Measurements from ENCODE around the gene DNAAF8. TPM values are rescaled to one million over a fixed set of nuclear protein-coding genes. Genes with fewer than 3 reads are reported as not detected.

The DNAAF8 gene
- total and polyA plus RNA-seq, 2 of the 4 experiments (the other 2 are of a cell fraction) = 0.54 to 1.7 TPM

GRCh38 chr16:4744555-4745273, 10.4 kb downstream of the DNAAF8 start:
- Histone ChIP-seq H3K79me1 (ENCODE audit: low read depth in 1 of 2, low read length in 2 of 2) (0 out of 4 replicates have a peak, but pooled peaks cover 0 to under 1% of the 10 kb centered on the region in 2 experiments), H3K4ac (ENCODE audit: low read depth, low read length) (no peak overlapping the region), H4K91ac (ENCODE audit: insufficient read depth, low read depth, low read length) (no peak overlapping the region), H3K27me3 (ENCODE audit: control insufficient read depth, insufficient read depth, low read length) (no peaks in the 10 kb centered on the region), H3K4me3 (ENCODE audit: insufficient read depth, low read depth, low read length) (no peak overlapping the region), H3K23ac (ENCODE audit: low read depth, low read length) (no peak overlapping the region), H4K5ac (ENCODE audit: low read depth, low read length) (no peak overlapping the region), H2AK9ac (replicated peaks; ENCODE audit: low read depth, low read length, poor library complexity) (no peak overlapping the region), H3K4me1 (ENCODE audit: control insufficient read depth, insufficient read depth, low read length) (no peaks in the 10 kb centered on the region), H2BK20ac (ENCODE audit: low read depth, low read length) (no peak overlapping the region), H2BK15ac (ENCODE audit: low read depth, low read length) (no peak overlapping the region), H2AFZ (replicated peaks; ENCODE audit: low read length, poor library complexity) (no peak overlapping the region), H3K27ac (ENCODE audit: insufficient read depth, low read length) (no peak overlapping the region), H3K9me3 (ENCODE audit: control insufficient read depth, insufficient read depth, low read length) (no peaks in the 10 kb centered on the region), H2BK120ac (ENCODE audit: low read depth, low read length) (no peak overlapping the region), H3K18ac (ENCODE audit: low read depth, low read length) (no peak overlapping the region), H3K9me1 (ENCODE audit: insufficient read depth, low read length) (no peaks in the 10 kb centered on the region), H3K56ac (ENCODE audit: extremely low read depth, insufficient read depth, low read length) (no peak overlapping the region), H2BK5ac (ENCODE audit: low read depth, low read length, poor library complexity, severe bottlenecking) (no peak overlapping the region), H3K4me2 (ENCODE audit: low read depth, low read length) (no peak overlapping the region), H2AK5ac (ENCODE audit: low read depth, low read length) (no peak overlapping the region), H3K9ac (ENCODE audit: low read depth, low read length) (no peak overlapping the region), H3K36me3 (ENCODE audit: control insufficient read depth, insufficient read depth, low read length) (no peaks in the 10 kb centered on the region; the same call in 1 of the 2 replicates), H3K14ac (replicated peaks; ENCODE audit: low read depth, low read length) (no peak overlapping the region), H4K8ac (ENCODE audit: low read depth in 2 of 2, low read length in 2 of 2) (no peak overlapping the region), H4K20me1 (ENCODE audit: insufficient read depth, low read length) (no peaks in the 10 kb centered on the region)
- intact Hi-C loops (cut with micrococcal nuclease) = no loop called here
- TF ChIP-seq CHD1 (IDR thresholded peaks at IDR 0.05; ENCODE audit: low read depth, low read length) (no peak), NFE2L2 (IDR thresholded peaks at IDR 0.05; ENCODE audit: low read depth, low read length) (no peak), RCOR1 (IDR thresholded peaks at IDR 0.05; ENCODE audit: insufficient replicate concordance, low read length) (no peak), POLR2A (IDR thresholded peaks at IDR 0.05; ENCODE audit: low read depth, low read length) (no peak), RAD21 (IDR thresholded peaks at IDR 0.05; ENCODE audit: low read length) (no peak), BHLHE40 (IDR thresholded peaks at IDR 0.05; ENCODE audit: low read depth, low read length) (no peak), FOS (IDR thresholded peaks at IDR 0.05; ENCODE audit: low read depth, low read length) (no peak), CEBPB (IDR thresholded peaks at IDR 0.05; ENCODE audit: low read depth, low read length) (no peak), MAZ (IDR thresholded peaks at IDR 0.05; ENCODE audit: borderline replicate concordance, low read depth, low read length) (no peak), MXI1 (IDR thresholded peaks at IDR 0.05; ENCODE audit: borderline replicate concordance, low read depth, low read length) (no peak), MAFK (IDR thresholded peaks at IDR 0.05; ENCODE audit: low read depth, low read length) (no peak)
- TF ChIP-seq, protein P1, sequence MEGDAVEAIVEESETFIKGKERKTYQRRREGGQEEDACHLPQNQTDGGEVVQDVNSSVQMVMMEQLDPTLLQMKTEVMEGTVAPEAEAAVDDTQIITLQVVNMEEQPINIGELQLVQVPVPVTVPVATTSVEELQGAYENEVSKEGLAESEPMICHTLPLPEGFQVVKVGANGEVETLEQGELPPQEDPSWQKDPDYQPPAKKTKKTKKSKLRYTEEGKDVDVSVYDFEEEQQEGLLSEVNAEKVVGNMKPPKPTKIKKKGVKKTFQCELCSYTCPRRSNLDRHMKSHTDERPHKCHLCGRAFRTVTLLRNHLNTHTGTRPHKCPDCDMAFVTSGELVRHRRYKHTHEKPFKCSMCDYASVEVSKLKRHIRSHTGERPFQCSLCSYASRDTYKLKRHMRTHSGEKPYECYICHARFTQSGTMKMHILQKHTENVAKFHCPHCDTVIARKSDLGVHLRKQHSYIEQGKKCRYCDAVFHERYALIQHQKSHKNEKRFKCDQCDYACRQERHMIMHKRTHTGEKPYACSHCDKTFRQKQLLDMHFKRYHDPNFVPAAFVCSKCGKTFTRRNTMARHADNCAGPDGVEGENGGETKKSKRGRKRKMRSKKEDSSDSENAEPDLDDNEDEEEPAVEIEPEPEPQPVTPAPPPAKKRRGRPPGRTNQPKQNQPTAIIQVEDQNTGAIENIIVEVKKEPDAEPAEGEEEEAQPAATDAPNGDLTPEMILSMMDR (conservative IDR thresholded peaks at IDR 0.05; ENCODE audit: low read depth, low read length) = no peak
- TF ChIP-seq, protein P2, sequence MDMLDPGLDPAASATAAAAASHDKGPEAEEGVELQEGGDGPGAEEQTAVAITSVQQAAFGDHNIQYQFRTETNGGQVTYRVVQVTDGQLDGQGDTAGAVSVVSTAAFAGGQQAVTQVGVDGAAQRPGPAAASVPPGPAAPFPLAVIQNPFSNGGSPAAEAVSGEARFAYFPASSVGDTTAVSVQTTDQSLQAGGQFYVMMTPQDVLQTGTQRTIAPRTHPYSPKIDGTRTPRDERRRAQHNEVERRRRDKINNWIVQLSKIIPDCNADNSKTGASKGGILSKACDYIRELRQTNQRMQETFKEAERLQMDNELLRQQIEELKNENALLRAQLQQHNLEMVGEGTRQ (IDR thresholded peaks at IDR 0.05; ENCODE audit: low read depth, low read length) = no peak
- ChIA-PET POLR2A (ENCODE audit: unreplicated experiment) (no interaction called here), CTCF (no interaction called here)
- dilution Hi-C loops (cut with HindIII; ENCODE audit: low sequenced_read_pairs, unreplicated experiment) = no loop called here
- no peak for DNase-seq
- in situ Hi-C loops (cut with MboI; ENCODE audit: low sequenced_read_pairs) = no loop called here
- no peak for ATAC-seq (ENCODE audit: low read depth)
- no TSS peak for BruUV-seq (replicated peaks)
- WGBS, 2 experiments (ENCODE audit: extremely low coverage in 2 of 2, insufficient read length in 1 of 2) = 92% methylated on average over 8 of the region's 13 CpGs; no CpG with 5 or more reads in 1 of the 2 experiments

Measured in IMR-90 (cell line).